Central memory CD8-positive, alpha-beta T cell (primary cell): ENCODE measurements around the gene POLA1.

Source experiments
- ATAC-seq: fragments of 150-1000 bp; cut with Tn5 transposase; replicated peaks from 2 replicates; pipeline ENCODE4 v1.10.0; 2022; ENCODE audit warnings: mild to moderate bottlenecking, moderate FRiP score, moderate number of reproducible peaks; ENCODE audit not compliant: poor library complexity, severe bottlenecking; ENCODE audit errors: extremely low read depth
- DNase-seq, 2 donors: peaks; one replicate each; pipeline ENCODE4 v3.0.0; 2021; ENCODE audit warnings: low spot score in 2 of 2
- H3K27ac Mint-ChIP-seq: one replicate; pipeline ENCODE4 v1.8.0; 2022; ENCODE audit warnings: low read depth, mild to moderate bottlenecking, moderate library complexity, mixed read lengths
- H3K27me3 Mint-ChIP-seq: one replicate; pipeline ENCODE4 v1.8.0; 2022; ENCODE audit warnings: mixed read lengths
- H3K36me3 Mint-ChIP-seq: one replicate; pipeline ENCODE4 v1.8.0; 2022; ENCODE audit warnings: mild to moderate bottlenecking, moderate library complexity, mixed read lengths; ENCODE audit not compliant: insufficient read depth
- H3K4me1 Mint-ChIP-seq: one replicate; pipeline ENCODE4 v1.8.0; 2022; ENCODE audit warnings: mixed read lengths
- H3K4me3 Mint-ChIP-seq: one replicate; pipeline ENCODE4 v1.8.0; 2022; ENCODE audit warnings: mild to moderate bottlenecking, moderate library complexity, mixed read lengths
- H3K9me3 Mint-ChIP-seq: one replicate; pipeline ENCODE4 v1.8.0; 2022; ENCODE audit warnings: mixed read lengths

Gene POLA1

GRCh38 chrX:25013632-25014365 lies 320.1 kb downstream of the POLA1 start:
- peaks cover 7% of the 10 kb centered on the region for H3K4me1 Mint-ChIP-seq
- no peak for DNase-seq
- no peak for ATAC-seq
- no peaks in the 10 kb centered on the region for H3K9me3 Mint-ChIP-seq
- H3K36me3 Mint-ChIP-seq: peaks cover 3% of the 10 kb centered on the region
- H3K27ac Mint-ChIP-seq: peak overlapping the region; percentile 85
- H3K27me3 Mint-ChIP-seq: peaks cover 70% of the 10 kb centered on the region
- peak overlapping the region; percentile 80 for H3K4me3 Mint-ChIP-seq

GRCh38 chrX:25014366-25014838 lies 320.7 kb downstream of the POLA1 start:
- Mint-ChIP-seq H3K4me1 (peaks cover 7% of the 10 kb centered on the region), H3K27ac (peak overlapping the region; percentile 85), H3K27me3 (peaks cover 72% of the 10 kb centered on the region), H3K36me3 (peaks cover 3% of the 10 kb centered on the region), H3K9me3 (no peaks in the 10 kb centered on the region), H3K4me3 (peak overlapping the region; percentile 80)
- DNase-seq (no peak), ATAC-seq (no peak)

GRCh38 chrX:25015486-25016360 lies 322.0 kb downstream of the POLA1 start, which contains the start of gene ARX:
ARX (minus strand) TSS chrX:25015965; CDS start chrX:25015737, 228 bp downstream.
- no peaks in the 10 kb centered on the region for H3K9me3 Mint-ChIP-seq
- H3K27me3 Mint-ChIP-seq: peaks cover 67% of the 10 kb centered on the region
- DNase-seq (no peak), ATAC-seq (no peak)
- H3K27ac Mint-ChIP-seq: no peak within 1 kb of the TSS
- peak within 1 kb of the TSS; percentile 31 for H3K4me3 Mint-ChIP-seq
- H3K36me3 Mint-ChIP-seq: peaks cover 3% of the 10 kb centered on the region
- H3K4me1 Mint-ChIP-seq: peaks cover 7% of the 10 kb centered on the region

GRCh38 chrX:25016361-25016671 lies 322.6 kb downstream of the POLA1 start:
- no peak overlapping the region for H3K27ac Mint-ChIP-seq
- peak overlapping the region; percentile 31 for H3K4me3 Mint-ChIP-seq
- ATAC-seq: no peak

GRCh38 chrX:25016938-25017598 lies 323.4 kb downstream of the POLA1 start:
- ATAC-seq (no peak), DNase-seq (no peak)
- H3K4me3 Mint-ChIP-seq: peak overlapping the region; percentile 31
- no peak overlapping the region for H3K27ac Mint-ChIP-seq
- H3K4me1 Mint-ChIP-seq: peaks cover 18% of the 10 kb centered on the region
- H3K9me3 Mint-ChIP-seq: no peaks in the 10 kb centered on the region
- peaks cover 64% of the 10 kb centered on the region for H3K27me3 Mint-ChIP-seq
- peaks cover 2% of the 10 kb centered on the region for H3K36me3 Mint-ChIP-seq

More at GRCh38 chrX:25016361-25016671, 322.6 kb downstream of the POLA1 start:
- no peaks in the 10 kb centered on the region for H3K9me3 Mint-ChIP-seq
- peaks cover 3% of the 10 kb centered on the region for H3K36me3 Mint-ChIP-seq
- peaks cover 64% of the 10 kb centered on the region for H3K27me3 Mint-ChIP-seq
- no peak for DNase-seq
- peaks cover 11% of the 10 kb centered on the region for H3K4me1 Mint-ChIP-seq

GRCh38 chrX:25017667-25018247 lies 324.0 kb downstream of the POLA1 start:
- peaks cover 23% of the 10 kb centered on the region for H3K4me1 Mint-ChIP-seq

GRCh38 chrX:25018682-25019081 lies 325.0 kb downstream of the POLA1 start:
- Mint-ChIP-seq H3K36me3 (no peaks in the 10 kb centered on the region), H3K9me3 (no peaks in the 10 kb centered on the region), H3K27me3 (peaks cover 74% of the 10 kb centered on the region), H3K4me1 (peaks cover 22% of the 10 kb centered on the region), H3K27ac (no peak overlapping the region), H3K4me3 (no peak overlapping the region)
- DNase-seq (no peak), ATAC-seq (no peak)

More at GRCh38 chrX:25017667-25018247, 324.0 kb downstream of the POLA1 start:
- no peak overlapping the region for H3K27ac Mint-ChIP-seq
- no peak overlapping the region for H3K4me3 Mint-ChIP-seq
- ATAC-seq: no peak
- H3K9me3 Mint-ChIP-seq: no peaks in the 10 kb centered on the region
- H3K36me3 Mint-ChIP-seq: peaks cover 2% of the 10 kb centered on the region
- H3K27me3 Mint-ChIP-seq: peaks cover 68% of the 10 kb centered on the region
- DNase-seq: no peak

- Mint-ChIP-seq H3K27ac (no peak overlapping the region), H3K27me3 (peaks cover 76% of the 10 kb centered on the region), H3K9me3 (no peaks in the 10 kb centered on the region), H3K4me1 (peaks cover 16% of the 10 kb centered on the region), H3K4me3 (peak overlapping the region; percentile 45), H3K36me3 (no peaks in the 10 kb centered on the region)
- ATAC-seq (no peak), DNase-seq (no peak)
Measured at GRCh38 chrX:25019707-25020390, 326.1 kb downstream of the POLA1 start.

GRCh38 chrX:25020391-25020904 lies 326.7 kb downstream of the POLA1 start:
- Mint-ChIP-seq H3K27ac (no peak overlapping the region), H3K4me3 (peak overlapping the region; percentile 45)

GRCh38 chrX:25020905-25021449 lies 327.3 kb downstream of the POLA1 start:
- no peaks in the 10 kb centered on the region for H3K9me3 Mint-ChIP-seq
- ATAC-seq (peak; percentile 52), DNase-seq (peak in 1 of 2 donors; percentile 16)
- H3K27ac Mint-ChIP-seq: no peak overlapping the region
- H3K27me3 Mint-ChIP-seq: peaks cover 78% of the 10 kb centered on the region
- peak overlapping the region; percentile 53 for H3K4me3 Mint-ChIP-seq
- peaks cover 16% of the 10 kb centered on the region for H3K4me1 Mint-ChIP-seq
- H3K36me3 Mint-ChIP-seq: no peaks in the 10 kb centered on the region

More at GRCh38 chrX:25020391-25020904, 326.7 kb downstream of the POLA1 start:
- Mint-ChIP-seq H3K36me3 (no peaks in the 10 kb centered on the region), H3K9me3 (no peaks in the 10 kb centered on the region), H3K4me1 (peaks cover 16% of the 10 kb centered on the region), H3K27me3 (peaks cover 81% of the 10 kb centered on the region)
- DNase-seq (no peak), ATAC-seq (no peak)

- ATAC-seq (no peak), DNase-seq (no peak)
- H3K4me3 Mint-ChIP-seq: no peak overlapping the region
- no peak overlapping the region for H3K27ac Mint-ChIP-seq
- peaks cover 71% of the 10 kb centered on the region for H3K27me3 Mint-ChIP-seq
- H3K36me3 Mint-ChIP-seq: no peaks in the 10 kb centered on the region
- peaks cover 16% of the 10 kb centered on the region for H3K4me1 Mint-ChIP-seq
- no peaks in the 10 kb centered on the region for H3K9me3 Mint-ChIP-seq
Measured at GRCh38 chrX:25022499-25023325, 329.0 kb downstream of the POLA1 start.
